ENCODE measurements around the gene GSTK1. TPM values are rescaled to one million over a fixed set of nuclear protein-coding genes. Genes with fewer than 3 reads are reported as not detected.

The GSTK1 gene
- total RNA-seq, 4 donors from 2014 or later: 147 to 319 (median 220) TPM

GRCh38 chr7:143234533-143234875, 28.7 kb upstream of the GSTK1 start:
- 89 to 91% methylated on average over 3 of the region's 3 CpGs for WGBS, 2 donors

DNA sequence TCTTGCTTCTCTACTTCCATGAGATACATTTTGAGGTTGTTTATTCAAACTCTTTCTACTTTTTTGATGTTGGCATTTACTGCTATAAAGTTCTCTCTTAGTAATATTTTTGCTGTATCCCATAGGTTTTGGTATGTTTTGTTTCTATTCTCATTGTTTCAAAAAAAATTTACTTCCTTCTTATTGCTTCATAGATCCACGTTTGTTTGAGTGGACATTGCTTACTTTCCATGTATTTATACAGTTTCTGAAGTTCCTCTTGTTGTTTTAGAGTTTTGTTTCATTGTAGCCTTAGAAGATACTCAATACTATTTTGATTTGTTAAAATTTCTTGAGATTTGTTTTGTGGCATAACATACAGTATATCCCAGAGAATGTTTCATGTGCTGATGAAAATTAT, 27.7 kb upstream of the GSTK1 start:
- no peak for TF ChIP-seq POLR2A (IDR thresholded peaks at IDR 0.05)
- TF ChIP-seq, protein P1, sequence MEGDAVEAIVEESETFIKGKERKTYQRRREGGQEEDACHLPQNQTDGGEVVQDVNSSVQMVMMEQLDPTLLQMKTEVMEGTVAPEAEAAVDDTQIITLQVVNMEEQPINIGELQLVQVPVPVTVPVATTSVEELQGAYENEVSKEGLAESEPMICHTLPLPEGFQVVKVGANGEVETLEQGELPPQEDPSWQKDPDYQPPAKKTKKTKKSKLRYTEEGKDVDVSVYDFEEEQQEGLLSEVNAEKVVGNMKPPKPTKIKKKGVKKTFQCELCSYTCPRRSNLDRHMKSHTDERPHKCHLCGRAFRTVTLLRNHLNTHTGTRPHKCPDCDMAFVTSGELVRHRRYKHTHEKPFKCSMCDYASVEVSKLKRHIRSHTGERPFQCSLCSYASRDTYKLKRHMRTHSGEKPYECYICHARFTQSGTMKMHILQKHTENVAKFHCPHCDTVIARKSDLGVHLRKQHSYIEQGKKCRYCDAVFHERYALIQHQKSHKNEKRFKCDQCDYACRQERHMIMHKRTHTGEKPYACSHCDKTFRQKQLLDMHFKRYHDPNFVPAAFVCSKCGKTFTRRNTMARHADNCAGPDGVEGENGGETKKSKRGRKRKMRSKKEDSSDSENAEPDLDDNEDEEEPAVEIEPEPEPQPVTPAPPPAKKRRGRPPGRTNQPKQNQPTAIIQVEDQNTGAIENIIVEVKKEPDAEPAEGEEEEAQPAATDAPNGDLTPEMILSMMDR (IDR thresholded peaks at IDR 0.05): no peak
- no peak for DNase-seq

More at GRCh38 chr7:143234533-143234875, 28.7 kb upstream of the GSTK1 start:
- Histone ChIP-seq H3K27me3 (no peaks in the 10 kb centered on the region), H3K27ac (no peak overlapping the region), H3K36me3 (no peaks in the 10 kb centered on the region), H3K9me3 (no peaks in the 10 kb centered on the region), H3K4me1 (no peaks in the 10 kb centered on the region), H3K4me3 (replicated peaks in 1 of 3) (no peak overlapping the region)
- intact Hi-C loops (cut with DNase I): no loop called here
- TF ChIP-seq, protein P1 (IDR thresholded peaks at IDR 0.05): no peak
- TF ChIP-seq POLR2A (IDR thresholded peaks at IDR 0.05): no peak
- DNase-seq: no peak

GRCh38 chr7:143236408-143236990, 26.7 kb upstream of the GSTK1 start:
- peaks cover 0 to 3% of the 10 kb centered on the region in 2 donors for H3K4me1 ChIP-seq
- intact Hi-C loops (cut with DNase I): no loop called here
- H3K4me3 ChIP-seq (replicated peaks in 1 of 3): no peak overlapping the region
- no peaks in the 10 kb centered on the region for H3K27me3 ChIP-seq
- TF ChIP-seq, protein P1 (IDR thresholded peaks at IDR 0.05): no peak
- no peak for TF ChIP-seq POLR2A (IDR thresholded peaks at IDR 0.05)
- H3K27ac ChIP-seq: no peak overlapping the region
- H3K9me3 ChIP-seq: no peaks in the 10 kb centered on the region
- no peak for DNase-seq
- 74 to 93% methylated on average over 3 of the region's 3 CpGs for WGBS, 2 donors
- no peaks in the 10 kb centered on the region for H3K36me3 ChIP-seq

More for the DNA sequence above, 27.7 kb upstream of the GSTK1 start:
- Histone ChIP-seq H3K9me3 (no peaks in the 10 kb centered on the region), H3K4me3 (replicated peaks in 1 of 3) (no peak overlapping the region), H3K36me3 (no peaks in the 10 kb centered on the region), H3K27me3 (no peaks in the 10 kb centered on the region), H3K27ac (no peak overlapping the region), H3K4me1 (no peaks in the 10 kb centered on the region)
- 38% methylated on average over 1 of the region's 1 CpG for WGBS, 2 donors
- intact Hi-C loops (cut with DNase I): no loop called here

DNA sequence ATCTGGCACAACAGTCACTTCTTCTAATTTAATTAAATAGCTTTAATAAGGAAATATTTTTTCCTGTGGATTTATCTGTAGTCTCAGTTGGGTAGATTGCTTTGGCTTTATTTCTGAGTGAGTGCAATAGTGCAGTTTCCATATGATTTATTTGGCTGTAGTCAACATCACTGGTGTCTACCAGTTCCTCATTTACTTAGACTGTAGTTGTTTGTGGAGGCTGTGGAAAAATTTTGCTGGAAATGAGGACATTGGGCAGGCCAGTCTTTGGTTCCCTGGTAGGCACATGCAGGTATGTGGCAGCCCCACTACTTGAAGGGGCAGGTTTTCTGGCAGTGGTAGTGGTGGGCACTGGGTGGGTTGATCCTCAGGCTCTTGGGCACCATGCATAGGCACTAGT, 25.9 kb upstream of the GSTK1 start:
- no peak for TF ChIP-seq POLR2A (IDR thresholded peaks at IDR 0.05)
- TF ChIP-seq, protein P1 (IDR thresholded peaks at IDR 0.05): no peak
- intact Hi-C loops (cut with DNase I): no loop called here
- Histone ChIP-seq H3K27me3 (no peaks in the 10 kb centered on the region), H3K4me1 (peaks cover 0 to 3% of the 10 kb centered on the region in 2 donors), H3K36me3 (no peaks in the 10 kb centered on the region), H3K4me3 (replicated peaks in 1 of 3) (no peak overlapping the region), H3K27ac (no peak overlapping the region), H3K9me3 (no peaks in the 10 kb centered on the region)
- no peak for DNase-seq

GRCh38 chr7:143238289-143238980, 24.8 kb upstream of the GSTK1 start:
- H3K9me3 ChIP-seq: no peaks in the 10 kb centered on the region
- no peak for DNase-seq
- peaks cover 0 to 3% of the 10 kb centered on the region in 2 donors for H3K4me1 ChIP-seq
- WGBS, 2 donors: 88 to 94% methylated on average over 1 of the region's 1 CpG
- no peak overlapping the region for H3K27ac ChIP-seq
- no peaks in the 10 kb centered on the region for H3K27me3 ChIP-seq
- H3K36me3 ChIP-seq: no peaks in the 10 kb centered on the region
- TF ChIP-seq, protein P1 (IDR thresholded peaks at IDR 0.05): no peak
- no peak for TF ChIP-seq POLR2A (IDR thresholded peaks at IDR 0.05)
- intact Hi-C loops (cut with DNase I): no loop called here
- no peak overlapping the region for H3K4me3 ChIP-seq (replicated peaks in 1 of 3)

All from thyroid gland (tissue), 4 donors.